ENCODE results near the gene NECTIN4. TPM values are rescaled to one million over a fixed set of nuclear protein-coding genes. Genes with fewer than 3 reads are reported as not detected.

Gene NECTIN4
- total RNA-seq: 0.18 and 0.19 TPM in 2 replicates

DNA sequence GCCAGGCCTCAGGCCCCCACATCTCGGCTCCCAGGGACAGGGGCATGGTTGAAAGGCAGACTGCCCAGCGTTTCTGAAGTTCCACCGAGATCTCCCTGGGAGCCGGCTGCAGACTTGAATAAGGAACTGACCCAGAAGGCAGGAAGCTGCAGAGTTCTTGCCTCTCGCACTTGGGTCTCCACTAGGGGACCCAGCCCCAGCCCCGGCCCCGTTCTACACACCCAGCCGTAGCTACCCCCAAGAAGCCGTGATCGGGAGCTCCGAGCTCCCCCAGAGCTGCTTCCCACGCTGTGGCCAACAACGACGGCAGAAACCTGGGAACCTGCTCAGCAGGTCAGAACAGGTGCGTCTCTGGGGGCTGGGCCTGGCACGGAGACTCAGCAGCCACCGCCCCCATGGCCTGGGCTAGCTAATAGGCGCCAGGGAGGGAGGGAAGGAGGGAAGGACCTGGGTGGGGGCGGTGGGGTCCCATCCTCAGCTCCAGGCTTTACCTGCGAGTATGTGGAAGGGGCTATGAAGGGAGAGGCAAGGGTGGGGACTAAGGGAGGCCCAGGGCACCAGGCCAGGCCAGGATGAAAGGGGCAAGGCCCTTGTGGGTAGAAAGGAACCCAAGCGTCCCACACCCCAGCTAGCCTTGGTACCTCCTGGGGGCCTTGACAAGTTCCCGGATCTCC, at the start of gene NECTIN4:
NECTIN4 (minus strand) TSS at position 308 of the 674 bp plus-strand sequence; CDS start at position 46, 262 bp downstream.

DNA sequence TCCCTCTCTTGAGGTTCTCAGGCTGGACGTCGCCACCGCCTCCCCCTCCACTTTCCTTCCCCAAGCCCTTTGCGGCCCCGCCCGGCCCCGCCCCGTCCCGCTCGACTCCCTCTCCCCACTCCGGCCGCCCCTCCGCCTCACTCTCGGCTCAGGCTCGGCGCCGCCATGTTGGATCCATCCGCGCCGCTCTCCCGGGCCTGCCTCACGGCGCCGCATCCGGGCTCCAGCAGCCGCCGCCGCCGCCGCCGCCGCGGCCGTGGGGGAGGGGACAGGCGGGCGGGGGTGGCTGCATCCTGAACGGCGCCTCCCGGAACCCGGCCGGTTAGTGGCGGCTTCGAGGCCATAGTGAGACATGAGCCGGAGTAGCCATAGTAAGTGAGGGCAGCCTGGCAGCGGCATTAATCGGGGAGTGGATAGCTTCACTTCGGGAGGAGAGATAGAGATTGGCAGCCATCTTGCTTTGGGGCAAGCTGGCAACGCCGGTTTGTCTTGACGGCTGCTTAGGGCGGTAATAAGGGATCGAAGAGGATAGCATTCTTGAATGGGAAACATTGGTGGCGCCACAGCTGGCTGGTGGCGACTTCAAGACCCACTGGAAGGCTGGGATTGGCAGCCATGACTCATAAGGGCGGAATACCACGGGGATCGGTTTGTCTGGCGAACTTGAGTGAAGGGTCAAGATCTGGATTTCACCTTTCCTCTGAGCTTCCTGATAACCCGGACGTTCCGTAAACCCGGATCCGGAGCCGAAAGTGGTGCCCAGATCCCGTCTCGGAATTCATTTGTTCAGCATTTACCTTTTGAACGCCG, 43.3 kb upstream of the NECTIN4 start, which contains the start of gene DEDD:
DEDD (minus strand) TSS at position 258 of the 810 bp plus-strand sequence. CDS start 8,205 bp downstream, outside the sequence.

DNA sequence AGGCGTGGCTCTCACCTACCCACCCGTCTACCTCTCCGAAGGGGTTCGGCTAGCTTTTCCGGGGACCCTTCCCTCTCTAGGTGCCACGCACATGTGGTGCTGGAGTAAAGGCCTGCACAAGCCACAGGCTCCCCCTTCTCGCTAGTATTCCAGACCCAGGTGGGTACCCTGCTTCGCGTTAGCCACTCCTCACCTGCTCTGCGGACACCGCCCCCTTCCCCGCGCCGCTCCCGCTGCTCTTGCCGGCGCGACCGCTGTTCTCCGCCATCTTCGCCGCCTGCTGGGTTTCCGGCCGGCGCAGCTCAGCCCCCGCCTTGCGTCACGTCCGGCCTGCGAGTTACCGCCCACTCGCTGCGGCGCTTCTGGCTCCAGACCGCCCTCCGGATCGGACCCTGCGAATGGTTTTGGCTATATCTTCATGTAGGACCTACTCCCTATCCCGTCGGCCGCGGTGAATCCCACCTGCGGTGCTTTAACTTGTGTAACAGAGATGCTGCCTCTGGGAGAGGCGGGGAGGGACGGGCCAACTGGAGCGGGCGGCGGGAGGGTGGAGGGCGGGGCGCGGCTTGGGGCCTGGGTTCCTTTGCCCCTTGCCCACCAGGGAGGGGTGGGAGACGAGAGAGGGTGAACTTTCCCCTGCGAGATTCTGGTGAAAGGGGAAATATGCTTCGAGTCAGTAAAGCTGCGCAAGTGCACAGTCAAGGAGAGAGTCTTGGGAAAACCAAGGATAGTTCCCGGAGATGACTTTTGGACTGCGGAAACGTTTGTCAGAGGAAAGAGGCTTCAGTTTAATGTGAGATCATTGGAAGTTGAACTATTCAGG, 28.6 kb upstream of the NECTIN4 start, which contains the start of the genes NIT1 and PFDN2:
NIT1 (plus strand) TSS at position 347 of the 823 bp plus-strand sequence; CDS start at position 419, 72 bp downstream.
PFDN2 (minus strand) TSS at position 279 of the 823 bp plus-strand sequence; CDS start at position 268, 11 bp downstream.

DNA sequence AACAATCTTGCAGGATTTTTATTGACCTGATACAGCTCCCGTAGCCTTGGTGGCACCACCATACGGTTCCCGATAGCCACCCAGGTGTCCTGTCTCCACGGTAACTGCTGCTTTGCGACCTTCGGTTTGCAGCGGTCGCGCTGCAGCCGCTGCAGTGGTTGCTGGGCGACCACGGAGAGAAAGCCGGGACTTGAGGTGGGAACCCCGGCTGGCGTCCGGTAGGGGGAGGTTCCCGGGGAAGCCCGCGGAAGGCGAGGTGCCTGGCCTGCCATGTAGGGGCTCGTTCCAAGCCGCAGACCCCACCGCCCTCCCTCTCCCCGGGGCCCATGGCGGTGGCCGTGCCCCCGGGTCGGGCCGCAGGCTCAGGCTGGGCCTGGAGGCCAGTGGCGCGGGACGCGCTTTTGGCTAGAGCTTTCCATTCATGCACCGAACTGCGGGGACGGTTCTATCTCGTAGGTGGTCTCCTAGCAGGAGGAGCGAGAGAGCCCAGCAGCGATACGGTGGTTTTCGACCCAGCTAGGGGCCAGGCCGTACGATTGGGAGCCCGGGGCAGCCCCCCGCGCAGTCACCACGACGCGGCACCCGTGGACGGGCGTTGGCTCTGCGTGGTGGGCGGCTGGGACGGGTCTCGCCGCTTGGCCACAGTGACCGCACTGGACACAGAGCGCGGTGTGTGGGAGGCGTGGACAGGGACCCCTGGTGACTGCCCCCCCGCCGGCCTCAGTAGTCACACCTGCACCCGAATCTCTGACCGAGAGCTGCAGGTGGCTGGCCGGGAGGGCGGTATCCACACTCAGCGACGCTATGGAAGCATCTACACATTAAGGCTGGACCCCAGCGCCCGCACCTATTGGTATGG, 9.1 kb upstream of the NECTIN4 start, which contains the start of gene KLHDC9:
KLHDC9 (plus strand) TSS at position 152 of the 859 bp plus-strand sequence; CDS start at position 327, 175 bp downstream.

DNA sequence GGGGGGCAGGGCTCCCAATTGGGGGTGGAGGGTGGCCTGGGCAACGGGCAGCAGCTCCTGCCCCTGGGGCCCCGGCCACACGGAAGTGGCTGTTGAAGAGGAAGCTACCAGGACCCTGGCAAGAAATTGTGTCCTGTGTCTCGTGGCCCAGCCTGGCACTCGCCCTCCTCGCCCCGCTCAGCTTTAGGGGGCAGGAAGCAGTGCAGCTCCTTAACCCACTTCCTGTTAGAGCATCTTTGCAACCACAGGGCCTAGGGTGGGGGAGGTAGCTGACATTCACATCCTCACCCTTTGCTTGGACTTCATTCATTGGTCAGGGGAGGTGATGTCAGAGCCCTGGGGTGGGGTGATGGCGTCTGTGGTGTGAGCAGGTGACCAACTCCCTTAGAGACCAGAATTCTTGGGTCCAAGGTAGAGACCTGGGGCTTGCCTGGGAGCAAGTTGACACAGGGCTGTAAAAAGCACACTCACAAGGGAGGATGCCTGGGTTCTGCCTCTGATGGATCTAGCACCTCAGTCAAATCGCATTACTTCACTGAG, 19.6 kb downstream of the NECTIN4 start, which contains the start of gene ARHGAP30:
ARHGAP30 (minus strand) TSS at position 161 of the 540 bp plus-strand sequence. CDS start 267 bp downstream, outside the sequence.

DNA sequence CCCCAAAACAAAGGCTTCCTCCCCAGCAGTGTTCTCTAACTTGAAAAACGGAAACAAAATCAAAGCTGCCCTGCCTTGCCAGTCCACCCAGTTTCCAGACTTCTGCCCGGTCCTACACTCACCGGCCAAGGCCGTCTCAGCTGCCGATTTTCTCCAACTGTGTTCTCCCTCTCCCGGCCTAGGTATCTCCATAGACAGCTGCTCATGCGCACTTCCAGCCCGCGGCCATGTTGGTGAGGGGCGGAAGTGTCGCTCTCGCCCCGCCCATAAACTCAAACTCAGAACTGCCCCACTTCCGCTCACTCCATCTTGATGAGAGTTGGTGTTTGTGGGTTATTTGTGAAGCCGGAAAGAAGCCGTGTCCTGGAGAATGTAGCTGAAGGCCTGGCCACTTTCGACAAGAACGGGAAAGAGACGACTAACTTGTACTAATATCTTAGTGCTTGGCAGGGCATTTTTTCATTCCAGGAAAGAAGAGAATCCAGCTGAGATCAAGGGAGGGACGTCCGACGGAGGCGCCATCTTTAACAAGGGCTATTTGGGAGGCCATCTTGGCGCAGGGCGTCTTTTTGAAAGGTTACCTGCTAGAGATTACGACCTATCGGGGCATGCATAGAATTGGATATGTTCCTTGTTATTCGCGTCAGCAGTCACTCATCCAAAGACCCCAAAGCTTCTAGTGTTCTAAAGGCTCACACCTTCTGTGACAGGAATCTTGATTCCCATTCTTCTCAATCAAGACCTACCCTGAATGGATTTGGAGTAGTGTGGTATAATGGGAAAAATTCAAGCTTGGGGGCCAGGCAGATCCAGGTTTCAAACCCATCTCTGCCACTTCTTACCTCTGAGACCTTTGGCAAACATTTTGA, 43.4 kb downstream of the NECTIN4 start, which contains the start of gene USF1:
USF1 (minus strand) TSS at position 242 of the 869 bp plus-strand sequence. CDS start 2,702 bp downstream, outside the sequence.

DNA sequence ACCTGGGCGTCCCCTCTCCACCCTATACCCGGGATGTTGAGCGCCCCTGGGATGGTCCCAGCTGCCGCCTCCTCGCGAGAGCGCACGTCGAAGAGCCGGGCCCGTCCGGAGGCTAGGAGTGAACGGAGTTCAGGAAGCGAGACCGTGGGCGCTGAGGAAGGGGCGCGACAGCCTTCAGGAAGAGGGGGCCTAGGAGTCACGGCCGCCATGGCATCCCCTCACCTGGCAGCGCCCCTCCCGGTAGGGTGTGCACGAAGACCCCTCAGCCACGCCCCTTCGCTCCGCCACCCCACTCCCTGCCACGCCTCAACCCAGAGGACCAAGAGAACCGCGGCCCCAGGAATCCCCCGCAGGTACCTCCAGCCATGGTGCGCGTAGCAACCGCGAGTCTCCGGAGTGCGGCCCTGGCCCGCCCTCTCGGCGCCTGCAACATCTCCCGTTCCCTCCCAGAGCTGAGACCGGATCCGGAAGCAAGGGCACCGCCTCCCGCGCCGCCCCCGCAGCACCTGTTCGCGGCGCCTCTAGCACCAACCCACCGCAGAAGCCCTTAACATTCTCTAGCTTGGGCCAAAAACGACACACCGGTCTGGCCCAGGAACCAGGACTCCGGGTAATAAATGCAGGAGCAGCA, 50.7 kb downstream of the NECTIN4 start, which contains the start of gene TSTD1:
TSTD1 (minus strand) TSS at position 442 of the 631 bp plus-strand sequence; CDS start at position 367, 75 bp downstream.

Other genes starting within 250 kb of the NECTIN4 start
- 0.09 TPM in 1 of 2 replicates, not detected in the other for gene CD244, start 226.7 kb downstream of the NECTIN4 start, total RNA-seq
- gene ITLN1, start 204.4 kb downstream of the NECTIN4 start, total RNA-seq: 0.27 and 0.38 TPM in 2 replicates
- gene ITLN2, start 134.7 kb downstream of the NECTIN4 start, total RNA-seq: 0.18 and 1.3 TPM in 2 replicates
- gene F11R, start 68.4 kb downstream of the NECTIN4 start, total RNA-seq: 143 and 151 TPM in 2 replicates
- 8.9 and 22.9 TPM in 2 replicates for gene TSTD1, start 50.6 kb downstream of the NECTIN4 start, total RNA-seq
- gene USF1, start 43.6 kb downstream of the NECTIN4 start, total RNA-seq: 87.5 and 122 TPM in 2 replicates
- gene ARHGAP30, start 19.7 kb downstream of the NECTIN4 start, total RNA-seq: under 0.01 TPM in 1 of 2 replicates, not detected in the other
- gene KLHDC9, start 8.8 kb upstream of the NECTIN4 start, total RNA-seq: 0.66 and 1.1 TPM in 2 replicates
- 65.2 and 79.2 TPM in 2 replicates for gene PFDN2, start 28.5 kb upstream of the NECTIN4 start, total RNA-seq
- gene NIT1, start 28.5 kb upstream of the NECTIN4 start, total RNA-seq: 10.1 and 13.4 TPM in 2 replicates
- gene DEDD, start 43.1 kb upstream of the NECTIN4 start, total RNA-seq: 26.6 and 30.6 TPM in 2 replicates
- 124 and 137 TPM in 2 replicates for gene UFC1, start 64.4 kb upstream of the NECTIN4 start, total RNA-seq
- 4.0 and 5.6 TPM in 2 replicates for gene USP21, start 69.9 kb upstream of the NECTIN4 start, total RNA-seq
- 12.1 and 16.0 TPM in 2 replicates for gene PPOX, start 76.9 kb upstream of the NECTIN4 start, total RNA-seq
- 19.1 and 21.3 TPM in 2 replicates for gene B4GALT3, start 87.9 kb upstream of the NECTIN4 start, total RNA-seq
- 13.9 and 58.5 TPM in 2 replicates for gene ADAMTS4, start 109.5 kb upstream of the NECTIN4 start, total RNA-seq
- gene NDUFS2, start 112.8 kb upstream of the NECTIN4 start, total RNA-seq: 174 and 182 TPM in 2 replicates
- gene FCER1G, start 125.7 kb upstream of the NECTIN4 start, total RNA-seq: 0.36 and 0.47 TPM in 2 replicates
- gene APOA2, start 134.1 kb upstream of the NECTIN4 start, total RNA-seq: not detected in 2 replicates
- 16.8 and 17.5 TPM in 2 replicates for gene TOMM40L, start 136.5 kb upstream of the NECTIN4 start, total RNA-seq
- gene NR1I3, start 148.6 kb upstream of the NECTIN4 start, total RNA-seq: not detected in 2 replicates
- not detected in 2 replicates for gene PCP4L1, start 169.2 kb upstream of the NECTIN4 start, total RNA-seq
- gene MPZ, start 220.4 kb upstream of the NECTIN4 start, total RNA-seq: 0.54 and 1.2 TPM in 2 replicates
- 14.1 and 20.5 TPM in 2 replicates for gene SDHC, start 224.8 kb upstream of the NECTIN4 start, total RNA-seq

Data from endothelial cell of coronary artery (primary cell).